ENCODE results near the gene BMPR1A. TPM values are rescaled to one million over a fixed set of nuclear protein-coding genes. Genes with fewer than 3 reads are reported as not detected.
A peak's percentile ranks its signal among the peaks of the same experiment; 100 is the strongest.

The BMPR1A gene
- total RNA-seq, 1 experiment from 2014 or later: 104 TPM

DNA sequence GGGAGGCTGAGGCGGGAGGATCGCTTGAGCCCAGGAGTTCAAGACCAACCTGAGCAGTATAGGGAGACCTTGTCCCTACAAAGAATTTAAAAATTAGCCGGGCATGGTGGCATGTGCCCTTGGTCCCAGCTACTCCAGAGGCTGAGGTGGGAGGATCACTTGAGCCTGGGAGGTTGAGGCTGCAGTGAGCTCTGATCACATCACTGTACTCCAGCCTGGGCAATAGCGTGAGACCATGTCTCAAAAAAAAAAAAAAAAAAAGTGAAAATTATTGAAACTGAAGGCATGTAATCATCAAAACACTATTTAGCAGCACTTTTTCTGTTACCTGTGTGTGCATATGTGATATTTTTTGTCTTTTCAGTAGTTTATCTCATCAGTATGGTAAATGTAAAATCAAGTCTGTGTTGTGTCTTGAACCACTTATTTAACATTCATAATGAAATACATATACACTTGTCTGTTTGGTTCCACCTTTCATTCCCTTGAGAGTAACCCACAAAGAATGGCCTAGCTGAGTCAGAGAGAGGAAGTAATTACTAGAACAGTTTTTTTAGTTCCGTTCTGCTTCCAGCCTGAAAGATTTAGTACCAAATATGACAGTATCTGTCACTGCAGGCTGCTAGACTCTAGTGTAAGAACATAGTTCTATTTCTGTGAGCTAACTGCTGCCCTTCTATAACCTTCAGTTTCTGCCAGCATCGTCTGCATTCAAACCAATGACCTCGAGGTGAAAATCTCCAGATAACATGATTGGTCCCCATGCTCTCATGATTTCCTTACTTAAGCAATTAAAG is 132.4 kb downstream of the BMPR1A start:
- Mint-ChIP-seq H3K9me3 (no peaks in the 10 kb centered on the region), H3K27ac (peak overlapping the region; percentile 92), H3K36me3 (peaks cover 35% of the 10 kb centered on the region), H3K27me3 (ENCODE audit: low read depth) (no peaks in the 10 kb centered on the region), H3K4me3 (no peak overlapping the region), H3K4me1 (peaks cover 29% of the 10 kb centered on the region)
- DNase-seq (ENCODE audit: low spot score) (no peak), ATAC-seq (no peak)
- TF ChIP-seq, protein P1, sequence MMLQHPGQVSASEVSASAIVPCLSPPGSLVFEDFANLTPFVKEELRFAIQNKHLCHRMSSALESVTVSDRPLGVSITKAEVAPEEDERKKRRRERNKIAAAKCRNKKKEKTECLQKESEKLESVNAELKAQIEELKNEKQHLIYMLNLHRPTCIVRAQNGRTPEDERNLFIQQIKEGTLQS (CRISPR knock-in tag; conservative IDR thresholded peaks at IDR 0.05): no peak
- TF ChIP-seq KAT7 (CRISPR knock-in tag; IDR thresholded peaks at IDR 0.05; ENCODE audit: borderline replicate concordance): no peak
- TF ChIP-seq, protein P2, sequence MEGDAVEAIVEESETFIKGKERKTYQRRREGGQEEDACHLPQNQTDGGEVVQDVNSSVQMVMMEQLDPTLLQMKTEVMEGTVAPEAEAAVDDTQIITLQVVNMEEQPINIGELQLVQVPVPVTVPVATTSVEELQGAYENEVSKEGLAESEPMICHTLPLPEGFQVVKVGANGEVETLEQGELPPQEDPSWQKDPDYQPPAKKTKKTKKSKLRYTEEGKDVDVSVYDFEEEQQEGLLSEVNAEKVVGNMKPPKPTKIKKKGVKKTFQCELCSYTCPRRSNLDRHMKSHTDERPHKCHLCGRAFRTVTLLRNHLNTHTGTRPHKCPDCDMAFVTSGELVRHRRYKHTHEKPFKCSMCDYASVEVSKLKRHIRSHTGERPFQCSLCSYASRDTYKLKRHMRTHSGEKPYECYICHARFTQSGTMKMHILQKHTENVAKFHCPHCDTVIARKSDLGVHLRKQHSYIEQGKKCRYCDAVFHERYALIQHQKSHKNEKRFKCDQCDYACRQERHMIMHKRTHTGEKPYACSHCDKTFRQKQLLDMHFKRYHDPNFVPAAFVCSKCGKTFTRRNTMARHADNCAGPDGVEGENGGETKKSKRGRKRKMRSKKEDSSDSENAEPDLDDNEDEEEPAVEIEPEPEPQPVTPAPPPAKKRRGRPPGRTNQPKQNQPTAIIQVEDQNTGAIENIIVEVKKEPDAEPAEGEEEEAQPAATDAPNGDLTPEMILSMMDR (IDR thresholded peaks at IDR 0.05): no peak
- no peak for TF ChIP-seq NR1H2 (CRISPR knock-in tag; IDR thresholded peaks at IDR 0.05)
- TF ChIP-seq ZNF671 (CRISPR knock-in tag; IDR thresholded peaks at IDR 0.05): no peak
- TF ChIP-seq, protein P3, sequence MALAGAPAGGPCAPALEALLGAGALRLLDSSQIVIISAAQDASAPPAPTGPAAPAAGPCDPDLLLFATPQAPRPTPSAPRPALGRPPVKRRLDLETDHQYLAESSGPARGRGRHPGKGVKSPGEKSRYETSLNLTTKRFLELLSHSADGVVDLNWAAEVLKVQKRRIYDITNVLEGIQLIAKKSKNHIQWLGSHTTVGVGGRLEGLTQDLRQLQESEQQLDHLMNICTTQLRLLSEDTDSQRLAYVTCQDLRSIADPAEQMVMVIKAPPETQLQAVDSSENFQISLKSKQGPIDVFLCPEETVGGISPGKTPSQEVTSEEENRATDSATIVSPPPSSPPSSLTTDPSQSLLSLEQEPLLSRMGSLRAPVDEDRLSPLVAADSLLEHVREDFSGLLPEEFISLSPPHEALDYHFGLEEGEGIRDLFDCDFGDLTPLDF (CRISPR knock-in tag; IDR thresholded peaks at IDR 0.05): no peak
- TF ChIP-seq, protein P4, sequence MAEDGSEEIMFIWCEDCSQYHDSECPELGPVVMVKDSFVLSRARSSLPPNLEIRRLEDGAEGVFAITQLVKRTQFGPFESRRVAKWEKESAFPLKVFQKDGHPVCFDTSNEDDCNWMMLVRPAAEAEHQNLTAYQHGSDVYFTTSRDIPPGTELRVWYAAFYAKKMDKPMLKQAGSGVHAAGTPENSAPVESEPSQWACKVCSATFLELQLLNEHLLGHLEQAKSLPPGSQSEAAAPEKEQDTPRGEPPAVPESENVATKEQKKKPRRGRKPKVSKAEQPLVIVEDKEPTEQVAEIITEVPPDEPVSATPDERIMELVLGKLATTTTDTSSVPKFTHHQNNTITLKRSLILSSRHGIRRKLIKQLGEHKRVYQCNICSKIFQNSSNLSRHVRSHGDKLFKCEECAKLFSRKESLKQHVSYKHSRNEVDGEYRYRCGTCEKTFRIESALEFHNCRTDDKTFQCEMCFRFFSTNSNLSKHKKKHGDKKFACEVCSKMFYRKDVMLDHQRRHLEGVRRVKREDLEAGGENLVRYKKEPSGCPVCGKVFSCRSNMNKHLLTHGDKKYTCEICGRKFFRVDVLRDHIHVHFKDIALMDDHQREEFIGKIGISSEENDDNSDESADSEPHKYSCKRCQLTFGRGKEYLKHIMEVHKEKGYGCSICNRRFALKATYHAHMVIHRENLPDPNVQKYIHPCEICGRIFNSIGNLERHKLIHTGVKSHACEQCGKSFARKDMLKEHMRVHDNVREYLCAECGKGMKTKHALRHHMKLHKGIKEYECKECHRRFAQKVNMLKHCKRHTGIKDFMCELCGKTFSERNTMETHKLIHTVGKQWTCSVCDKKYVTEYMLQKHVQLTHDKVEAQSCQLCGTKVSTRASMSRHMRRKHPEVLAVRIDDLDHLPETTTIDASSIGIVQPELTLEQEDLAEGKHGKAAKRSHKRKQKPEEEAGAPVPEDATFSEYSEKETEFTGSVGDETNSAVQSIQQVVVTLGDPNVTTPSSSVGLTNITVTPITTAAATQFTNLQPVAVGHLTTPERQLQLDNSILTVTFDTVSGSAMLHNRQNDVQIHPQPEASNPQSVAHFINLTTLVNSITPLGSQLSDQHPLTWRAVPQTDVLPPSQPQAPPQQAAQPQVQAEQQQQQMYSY (CRISPR knock-in tag; IDR thresholded peaks at IDR 0.05): no peak
- TF ChIP-seq ZNF232 (CRISPR knock-in tag; IDR thresholded peaks at IDR 0.05): no peak
- TF ChIP-seq JAZF1 (CRISPR knock-in tag; IDR thresholded peaks at IDR 0.05): no peak
- TF ChIP-seq, protein P5, sequence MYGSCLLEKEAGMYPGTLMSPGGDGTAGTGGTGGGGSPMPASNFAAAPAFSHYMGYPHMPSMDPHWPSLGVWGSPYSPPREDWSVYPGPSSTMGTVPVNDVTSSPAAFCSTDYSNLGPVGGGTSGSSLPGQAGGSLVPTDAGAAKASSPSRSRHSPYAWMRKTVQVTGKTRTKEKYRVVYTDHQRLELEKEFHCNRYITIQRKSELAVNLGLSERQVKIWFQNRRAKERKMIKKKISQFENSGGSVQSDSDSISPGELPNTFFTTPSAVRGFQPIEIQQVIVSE (CRISPR knock-in tag; IDR thresholded peaks at IDR 0.05; ENCODE audit: borderline replicate concordance): no peak
- TF ChIP-seq RELA (CRISPR knock-in tag; IDR thresholded peaks at IDR 0.05; ENCODE audit: borderline replicate concordance): no peak
- TF ChIP-seq NFATC4 (CRISPR knock-in tag; IDR thresholded peaks at IDR 0.05): no peak
- TF ChIP-seq, protein P6, sequence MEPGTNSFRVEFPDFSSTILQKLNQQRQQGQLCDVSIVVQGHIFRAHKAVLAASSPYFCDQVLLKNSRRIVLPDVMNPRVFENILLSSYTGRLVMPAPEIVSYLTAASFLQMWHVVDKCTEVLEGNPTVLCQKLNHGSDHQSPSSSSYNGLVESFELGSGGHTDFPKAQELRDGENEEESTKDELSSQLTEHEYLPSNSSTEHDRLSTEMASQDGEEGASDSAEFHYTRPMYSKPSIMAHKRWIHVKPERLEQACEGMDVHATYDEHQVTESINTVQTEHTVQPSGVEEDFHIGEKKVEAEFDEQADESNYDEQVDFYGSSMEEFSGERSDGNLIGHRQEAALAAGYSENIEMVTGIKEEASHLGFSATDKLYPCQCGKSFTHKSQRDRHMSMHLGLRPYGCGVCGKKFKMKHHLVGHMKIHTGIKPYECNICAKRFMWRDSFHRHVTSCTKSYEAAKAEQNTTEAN (CRISPR knock-in tag; IDR thresholded peaks at IDR 0.05): no peak
- TF ChIP-seq, protein P7, sequence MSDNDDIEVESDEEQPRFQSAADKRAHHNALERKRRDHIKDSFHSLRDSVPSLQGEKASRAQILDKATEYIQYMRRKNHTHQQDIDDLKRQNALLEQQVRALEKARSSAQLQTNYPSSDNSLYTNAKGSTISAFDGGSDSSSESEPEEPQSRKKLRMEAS (CRISPR knock-in tag; IDR thresholded peaks at IDR 0.05): no peak
- TF ChIP-seq JUN (CRISPR knock-in tag; IDR thresholded peaks at IDR 0.05): no peak
- TF ChIP-seq ZBTB21 (CRISPR knock-in tag; IDR thresholded peaks at IDR 0.05; ENCODE audit: borderline replicate concordance): no peak
- TF ChIP-seq GRHL2 (CRISPR knock-in tag; IDR thresholded peaks at IDR 0.05; ENCODE audit: insufficient replicate concordance, severe bottlenecking): no peak
- TF ChIP-seq, protein P8, sequence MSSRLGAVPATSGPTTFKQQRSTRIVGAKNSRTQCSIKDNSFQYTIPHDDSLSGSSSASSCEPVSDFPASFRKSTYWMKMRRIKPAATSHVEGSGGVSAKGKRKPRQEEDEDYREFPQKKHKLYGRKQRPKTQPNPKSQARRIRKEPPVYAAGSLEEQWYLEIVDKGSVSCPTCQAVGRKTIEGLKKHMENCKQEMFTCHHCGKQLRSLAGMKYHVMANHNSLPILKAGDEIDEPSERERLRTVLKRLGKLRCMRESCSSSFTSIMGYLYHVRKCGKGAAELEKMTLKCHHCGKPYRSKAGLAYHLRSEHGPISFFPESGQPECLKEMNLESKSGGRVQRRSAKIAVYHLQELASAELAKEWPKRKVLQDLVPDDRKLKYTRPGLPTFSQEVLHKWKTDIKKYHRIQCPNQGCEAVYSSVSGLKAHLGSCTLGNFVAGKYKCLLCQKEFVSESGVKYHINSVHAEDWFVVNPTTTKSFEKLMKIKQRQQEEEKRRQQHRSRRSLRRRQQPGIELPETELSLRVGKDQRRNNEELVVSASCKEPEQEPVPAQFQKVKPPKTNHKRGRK (CRISPR knock-in tag; IDR thresholded peaks at IDR 0.05; ENCODE audit: borderline replicate concordance): no peak
- TF ChIP-seq NR3C1 (CRISPR knock-in tag; conservative IDR thresholded peaks at IDR 0.05; ENCODE audit: low read depth): no peak
- POLR2A ChIA-PET: no interaction called here
- CTCF ChIA-PET: interaction anchor here (0.6 kb wide), 1 partner anchor 147 kb away, joined by 3 read pairs; no protein-coding TSS in a partner anchor
